K562 (cell line): ENCODE data around the gene SNRNP70. TPM values are rescaled to one million over a fixed set of nuclear protein-coding genes. Genes with fewer than 3 reads are reported as not detected.

Experiments used
- EHMT2 ChIP-seq: fragments of 450-650 bp; IDR thresholded peaks from 2 replicates; pipeline ENCODE4 v1.6.1; 2018; ENCODE audit warnings: antibody characterized with exemption
- EZH2 ChIP-seq: IDR thresholded peaks from 2 replicates; pipeline ENCODE4 v1.6.1; 2012; ENCODE audit warnings: low read depth, mild to moderate bottlenecking, inconsistent platforms, low read length, borderline replicate concordance
- FOXK2 ChIP-seq, 2 experiments: fragments of 450-650 bp; IDR thresholded peaks in 1 of 2; conservative IDR thresholded peaks in 1 of 2; 2 replicates each; pipeline ENCODE4 v1.6.1; 2016; ENCODE audit warnings: low read depth in 2 of 2, mild to moderate bottlenecking in 1 of 2
- NELFE ChIP-seq: IDR thresholded peaks from 2 replicates; pipeline ENCODE4 v1.6.1; 2011; ENCODE audit warnings: mild to moderate bottlenecking; ENCODE audit not compliant: insufficient read depth, insufficient read length
- RFX5 ChIP-seq: IDR thresholded peaks from 2 replicates; pipeline ENCODE4 v1.6.1; 2011; ENCODE audit warnings: low read depth, mild to moderate bottlenecking, improper control_type of control experiment, low read length
- SNIP1 ChIP-seq: fragments of 450-650 bp; IDR thresholded peaks from 2 replicates; pipeline ENCODE4 v1.7.1; 2017; ENCODE audit warnings: low read depth, mild to moderate bottlenecking
- polyA plus RNA-seq, 8 experiments: library from polyadenylated mRNA; depleted of rRNA in 4 of 8; stranded (reverse) in 5 of 8; unstranded in 3 of 8; fragments of >200 nt; fragmentation: Nextera tagmentation in 2 of 8; fragmentation: Illumina TruSeq in 1 of 8; extraction: Ambion mirVana in 2 of 8; extraction: Trizol in 1 of 8; gene quantifications; 2 replicates each; pipeline versions ENCODE4 v1.2.1 to v1.2.3, GENCODE V29; 2011 to 2014; ENCODE audit warnings: inconsistent platforms in 1 of 8, missing spikeins in 1 of 8
- total RNA-seq, 7 experiments: library from RNA; depleted of rRNA in 6 of 7; stranded (reverse); fragments of >200 nt in 6 of 7; fragmentation: Illumina TruSeq in 2 of 7; extraction: Trizol in 2 of 7; gene quantifications; 2 replicates each; pipeline versions ENCODE4 v1.2.1 to v1.2.3, GENCODE V29; 2011 to 2021; ENCODE audit warnings: low replicate concordance in 1 of 7
- TF ChIP-seq, protein P1 (sequence below), 2 experiments: fragments of 450-650 bp in 1 of 2; sonication (generic) in 1 of 2; formaldehyde crosslinking in 1 of 2; IDR thresholded peaks; 2 replicates each; pipeline versions ENCODE4 v1.7.1 to v1.9.0; 2016 to 2022; ENCODE audit warnings: inconsistent platforms in 1 of 2, mild to moderate bottlenecking in 1 of 2, missing genetic modification reagents in 1 of 2
- TF ChIP-seq, protein P2 (sequence below), 2 experiments: fragments of 450-650 bp; IDR thresholded peaks; 2 replicates each; pipeline ENCODE4 v1.6.1; 2016; ENCODE audit warnings: mild to moderate bottlenecking in 2 of 2, borderline replicate concordance in 1 of 2, low read depth in 1 of 2, moderate library complexity in 1 of 2

Gene SNRNP70
- total and polyA plus RNA-seq, 9 of the 15 experiments (the other 6 are each of a cell fraction or from before 2014, with no cell fraction given), result 2.8 to 496 (median 136) TPM

DNA sequence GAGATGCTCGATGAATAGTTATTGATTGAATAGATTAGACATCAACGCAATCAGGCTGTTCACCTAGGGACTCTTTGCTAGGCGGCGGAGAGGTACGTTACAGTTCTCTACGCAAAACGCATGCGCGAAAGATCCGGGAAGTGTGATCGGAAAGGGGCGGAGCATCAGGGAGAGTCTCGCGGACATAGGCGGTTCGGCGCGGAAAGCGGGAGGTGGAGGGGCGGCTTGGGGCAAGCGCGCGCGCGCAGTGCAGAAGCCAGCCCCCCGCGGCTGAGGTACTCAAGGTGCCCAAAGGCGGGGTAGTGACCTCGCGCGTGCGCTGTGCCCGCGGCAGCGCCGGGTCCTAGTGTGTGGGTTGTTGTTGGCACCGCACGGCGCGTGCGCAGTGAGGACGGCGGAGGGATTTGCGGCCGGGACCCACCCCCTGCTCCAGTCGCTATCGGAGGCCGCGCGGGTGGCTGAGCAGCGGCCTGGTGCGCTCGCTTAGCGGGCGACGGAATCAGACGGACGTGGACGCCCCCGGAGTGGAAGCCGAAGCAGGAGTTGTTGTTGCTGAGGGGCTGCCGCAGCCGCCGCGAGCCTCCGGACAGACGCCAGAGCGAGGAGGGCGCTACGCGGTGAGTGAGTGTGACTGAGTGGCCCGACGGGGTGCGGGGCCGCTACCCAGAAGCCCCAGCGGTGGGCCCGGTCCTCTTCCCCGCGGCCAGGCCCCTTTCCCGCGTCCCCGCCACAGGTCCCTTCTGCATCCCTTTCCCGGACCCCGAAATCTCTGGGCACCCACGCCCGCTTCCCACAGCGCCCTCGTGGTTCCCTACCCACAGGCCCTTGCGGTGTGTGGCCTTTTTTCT, at the start of gene SNRNP70 (continued):
- TF ChIP-seq, protein P1, sequence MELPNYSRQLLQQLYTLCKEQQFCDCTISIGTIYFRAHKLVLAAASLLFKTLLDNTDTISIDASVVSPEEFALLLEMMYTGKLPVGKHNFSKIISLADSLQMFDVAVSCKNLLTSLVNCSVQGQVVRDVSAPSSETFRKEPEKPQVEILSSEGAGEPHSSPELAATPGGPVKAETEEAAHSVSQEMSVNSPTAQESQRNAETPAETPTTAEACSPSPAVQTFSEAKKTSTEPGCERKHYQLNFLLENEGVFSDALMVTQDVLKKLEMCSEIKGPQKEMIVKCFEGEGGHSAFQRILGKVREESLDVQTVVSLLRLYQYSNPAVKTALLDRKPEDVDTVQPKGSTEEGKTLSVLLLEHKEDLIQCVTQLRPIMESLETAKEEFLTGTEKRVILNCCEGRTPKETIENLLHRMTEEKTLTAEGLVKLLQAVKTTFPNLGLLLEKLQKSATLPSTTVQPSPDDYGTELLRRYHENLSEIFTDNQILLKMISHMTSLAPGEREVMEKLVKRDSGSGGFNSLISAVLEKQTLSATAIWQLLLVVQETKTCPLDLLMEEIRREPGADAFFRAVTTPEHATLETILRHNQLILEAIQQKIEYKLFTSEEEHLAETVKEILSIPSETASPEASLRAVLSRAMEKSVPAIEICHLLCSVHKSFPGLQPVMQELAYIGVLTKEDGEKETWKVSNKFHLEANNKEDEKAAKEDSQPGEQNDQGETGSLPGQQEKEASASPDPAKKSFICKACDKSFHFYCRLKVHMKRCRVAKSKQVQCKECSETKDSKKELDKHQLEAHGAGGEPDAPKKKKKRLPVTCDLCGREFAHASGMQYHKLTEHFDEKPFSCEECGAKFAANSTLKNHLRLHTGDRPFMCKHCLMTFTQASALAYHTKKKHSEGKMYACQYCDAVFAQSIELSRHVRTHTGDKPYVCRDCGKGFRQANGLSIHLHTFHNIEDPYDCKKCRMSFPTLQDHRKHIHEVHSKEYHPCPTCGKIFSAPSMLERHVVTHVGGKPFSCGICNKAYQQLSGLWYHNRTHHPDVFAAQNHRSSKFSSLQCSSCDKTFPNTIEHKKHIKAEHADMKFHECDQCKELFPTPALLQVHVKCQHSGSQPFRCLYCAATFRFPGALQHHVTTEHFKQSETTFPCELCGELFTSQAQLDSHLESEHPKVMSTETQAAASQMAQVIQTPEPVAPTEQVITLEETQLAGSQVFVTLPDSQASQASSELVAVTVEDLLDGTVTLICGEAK (IDR thresholded peaks at IDR 0.05), result peak; percentile 19; the same call in 1 of the 2 replicates
- TF ChIP-seq, protein P1 (CRISPR knock-in tag; IDR thresholded peaks at IDR 0.05), result no peak
- TF ChIP-seq SNIP1 (no peak), FOXK2 (conservative IDR thresholded peaks at IDR 0.05 in 1 of 2, IDR thresholded peaks at IDR 0.05 in 1 of 2; ENCODE audit: low read depth in 2 of 2) (peak; percentile 84 to 87; a peak in 3 of 4 replicates), EZH2 (no peak), NELFE (no peak), EHMT2 (no peak), RFX5 (no peak)
- TF ChIP-seq, protein P2, sequence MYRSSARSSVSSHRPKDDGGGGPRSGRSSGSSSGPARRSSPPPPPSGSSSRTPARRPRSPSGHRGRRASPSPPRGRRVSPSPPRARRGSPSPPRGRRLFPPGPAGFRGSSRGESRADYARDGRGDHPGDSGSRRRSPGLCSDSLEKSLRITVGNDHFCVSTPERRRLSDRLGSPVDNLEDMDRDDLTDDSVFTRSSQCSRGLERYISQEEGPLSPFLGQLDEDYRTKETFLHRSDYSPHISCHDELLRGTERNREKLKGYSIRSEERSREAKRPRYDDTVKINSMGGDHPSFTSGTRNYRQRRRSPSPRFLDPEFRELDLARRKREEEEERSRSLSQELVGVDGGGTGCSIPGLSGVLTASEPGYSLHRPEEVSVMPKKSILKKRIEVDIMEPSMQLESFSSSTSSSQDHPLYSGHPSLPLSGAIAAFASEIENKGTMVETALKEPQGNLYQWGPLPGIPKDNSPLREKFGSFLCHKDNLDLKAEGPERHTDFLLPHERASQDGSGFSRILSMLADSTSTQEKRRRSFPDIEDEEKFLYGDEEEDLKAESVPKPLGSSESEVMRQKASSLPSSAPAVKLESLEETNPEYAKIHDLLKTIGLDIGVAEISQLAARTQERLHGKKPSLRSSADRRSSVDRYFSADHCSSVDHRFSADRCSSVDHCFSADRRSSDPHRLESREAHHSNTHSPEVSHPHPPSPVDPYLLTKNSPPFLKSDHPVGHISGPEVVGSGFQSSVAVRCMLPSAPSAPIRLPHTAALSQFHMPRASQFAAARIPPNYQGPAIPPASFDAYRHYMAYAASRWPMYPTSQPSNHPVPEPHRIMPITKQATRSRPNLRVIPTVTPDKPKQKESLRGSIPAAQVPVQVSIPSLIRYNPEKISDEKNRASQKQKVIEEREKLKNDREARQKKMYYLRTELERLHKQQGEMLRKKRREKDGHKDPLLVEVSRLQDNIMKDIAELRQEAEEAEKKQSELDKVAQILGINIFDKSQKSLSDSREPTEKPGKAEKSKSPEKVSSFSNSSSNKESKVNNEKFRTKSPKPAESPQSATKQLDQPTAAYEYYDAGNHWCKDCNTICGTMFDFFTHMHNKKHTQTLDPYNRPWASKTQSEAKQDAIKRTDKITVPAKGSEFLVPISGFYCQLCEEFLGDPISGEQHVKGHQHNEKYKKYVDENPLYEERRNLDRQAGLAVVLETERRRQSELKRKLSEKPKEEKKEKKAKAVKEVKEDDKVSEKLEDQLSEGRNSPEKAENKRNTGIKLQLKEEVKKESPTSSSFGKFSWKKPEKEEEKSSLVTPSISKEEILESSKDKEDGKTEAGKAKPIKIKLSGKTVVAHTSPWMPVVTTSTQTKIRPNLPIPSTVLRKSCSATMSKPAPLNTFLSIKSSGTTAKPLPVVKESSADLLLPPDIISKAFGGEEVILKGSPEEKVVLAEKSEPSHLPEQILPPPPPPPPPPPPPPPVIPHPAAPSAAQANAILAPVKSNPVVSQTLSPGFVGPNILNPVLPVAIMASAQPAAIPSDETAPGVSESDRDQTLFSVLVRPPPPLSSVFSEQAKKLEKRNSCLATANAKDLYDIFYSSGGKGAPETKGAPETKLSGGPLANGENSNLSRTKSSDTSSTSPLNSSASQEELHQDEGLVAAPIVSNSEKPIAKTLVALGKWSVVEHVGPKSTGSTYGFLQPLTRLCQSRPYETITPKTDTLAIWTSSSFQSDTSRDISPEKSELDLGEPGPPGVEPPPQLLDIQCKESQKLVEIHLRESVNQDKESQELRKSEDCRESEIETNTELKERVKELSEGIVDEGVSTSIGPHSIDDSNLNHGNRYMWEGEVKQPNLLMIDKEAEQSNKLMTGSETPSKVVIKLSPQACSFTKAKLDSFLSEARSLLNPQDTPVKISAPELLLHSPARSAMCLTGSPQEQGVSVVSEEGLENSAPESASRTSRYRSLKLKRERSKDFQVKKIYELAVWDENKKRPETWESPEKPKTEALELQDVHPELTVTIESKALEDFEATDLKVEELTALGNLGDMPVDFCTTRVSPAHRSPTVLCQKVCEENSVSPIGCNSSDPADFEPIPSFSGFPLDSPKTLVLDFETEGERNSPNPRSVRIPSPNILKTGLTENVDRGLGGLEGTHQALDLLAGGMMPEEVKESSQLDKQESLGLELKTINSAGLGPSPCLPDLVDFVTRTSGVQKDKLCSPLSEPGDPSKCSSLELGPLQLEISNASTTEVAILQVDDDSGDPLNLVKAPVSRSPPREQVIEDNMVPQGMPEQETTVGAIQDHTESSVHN (IDR thresholded peaks at IDR 0.05; ENCODE audit: borderline replicate concordance in 1 of 2, low read depth in 1 of 2), result no peak
